K562 (cell line): ENCODE data around the gene ATXN10.

Experiments used
- NKRF ChIP-seq: fragments of 450-650 bp; IDR thresholded peaks from 2 replicates; pipeline ENCODE4 v1.6.1; 2016; ENCODE audit warnings: borderline replicate concordance
- POLR2AphosphoS5 ChIP-seq: IDR thresholded peaks from 2 replicates; pipeline ENCODE4 v1.6.1; 2011; ENCODE audit warnings: mild to moderate bottlenecking, low read depth, low read length, moderate library complexity; ENCODE audit not compliant: control insufficient read depth, insufficient read depth
- RFX5 ChIP-seq: IDR thresholded peaks from 2 replicates; pipeline ENCODE4 v1.6.1; 2011; ENCODE audit warnings: low read depth, mild to moderate bottlenecking, improper control_type of control experiment, low read length
- TAF1 ChIP-seq: IDR thresholded peaks from 2 replicates; pipeline ENCODE4 v1.6.1; 2011; ENCODE audit warnings: mild to moderate bottlenecking, low read length, moderate library complexity; ENCODE audit not compliant: insufficient read depth, control insufficient read depth, severe bottlenecking; ENCODE audit errors: extremely low read depth

- no peak for TF ChIP-seq TAF1
- TF ChIP-seq POLR2AphosphoS5 = no peak
- no peak for TF ChIP-seq NKRF
- no peak for TF ChIP-seq RFX5
Observed at GRCh38 chr22:45690008-45690407, 18.4 kb downstream of the ATXN10 start.
